ENCODE data around the gene HBE1. TPM values are rescaled to one million over a fixed set of nuclear protein-coding genes. Genes with fewer than 3 reads are reported as not detected.
"Not testable (repeated sequence)": the region's sequence is repeated elsewhere in the genome, so short reads cannot be mapped to it uniquely, and the experiment has no call there.

The HBE1 gene
- not detected in 2 replicates for total RNA-seq

DNA sequence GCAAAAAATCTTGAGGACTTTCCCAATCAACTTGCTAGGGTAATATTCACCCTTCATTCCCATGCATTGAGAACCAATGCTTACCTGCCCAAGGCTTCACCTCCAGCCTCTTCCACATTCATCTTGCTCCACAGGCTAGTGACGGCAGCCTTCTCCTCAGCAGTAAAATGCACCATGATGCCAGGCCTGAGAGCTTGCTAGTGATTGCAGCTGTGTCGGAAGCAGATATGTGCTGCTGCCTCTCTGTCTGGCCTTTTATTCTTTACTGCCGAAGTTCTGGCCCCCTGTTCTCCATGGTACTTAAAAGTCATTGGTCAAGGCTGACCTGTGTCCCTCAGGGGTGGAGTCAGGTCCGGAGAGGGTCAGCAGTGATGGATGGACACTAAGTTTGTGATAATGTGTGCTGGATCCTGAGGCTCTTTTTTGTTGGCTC, at the start of gene HBE1:
Gene HBE1, minus strand, starts transcription at position 231 of the 433 bp plus-strand sequence. Its CDS starts 55 bp downstream, at position 176.
- Histone ChIP-seq H3K79me2 (ENCODE audit: insufficient read depth, low read length) (no peaks in the 10 kb centered on the region), H4K20me1 (ENCODE audit: insufficient read depth, low read length) (no peaks in the 10 kb centered on the region), H3K4me1 (ENCODE audit: insufficient read depth, low read length) (no peaks in the 10 kb centered on the region), H3K4me3 (ENCODE audit: insufficient read depth, low read length) (no peak within 1 kb of the TSS), H3K36me3 (ENCODE audit: insufficient read depth, low read length) (no peaks in the 10 kb centered on the region), H3K4me2 (ENCODE audit: insufficient read depth, low read length) (no peak within 1 kb of the TSS), H3K27ac (ENCODE audit: low read depth, low read length) (no peak within 1 kb of the TSS), H3K9me3 (ENCODE audit: low read depth, low read length) (no peaks in the 10 kb centered on the region), H2AFZ (ENCODE audit: low read length) (peak within 1 kb of the TSS; percentile 6), H3K27me3 (ENCODE audit: insufficient read depth, low read length) (no peaks in the 10 kb centered on the region)
- no peak for DNase-seq (ENCODE audit: insufficient read length, low spot score, missing footprints)
- TF ChIP-seq, protein P1, sequence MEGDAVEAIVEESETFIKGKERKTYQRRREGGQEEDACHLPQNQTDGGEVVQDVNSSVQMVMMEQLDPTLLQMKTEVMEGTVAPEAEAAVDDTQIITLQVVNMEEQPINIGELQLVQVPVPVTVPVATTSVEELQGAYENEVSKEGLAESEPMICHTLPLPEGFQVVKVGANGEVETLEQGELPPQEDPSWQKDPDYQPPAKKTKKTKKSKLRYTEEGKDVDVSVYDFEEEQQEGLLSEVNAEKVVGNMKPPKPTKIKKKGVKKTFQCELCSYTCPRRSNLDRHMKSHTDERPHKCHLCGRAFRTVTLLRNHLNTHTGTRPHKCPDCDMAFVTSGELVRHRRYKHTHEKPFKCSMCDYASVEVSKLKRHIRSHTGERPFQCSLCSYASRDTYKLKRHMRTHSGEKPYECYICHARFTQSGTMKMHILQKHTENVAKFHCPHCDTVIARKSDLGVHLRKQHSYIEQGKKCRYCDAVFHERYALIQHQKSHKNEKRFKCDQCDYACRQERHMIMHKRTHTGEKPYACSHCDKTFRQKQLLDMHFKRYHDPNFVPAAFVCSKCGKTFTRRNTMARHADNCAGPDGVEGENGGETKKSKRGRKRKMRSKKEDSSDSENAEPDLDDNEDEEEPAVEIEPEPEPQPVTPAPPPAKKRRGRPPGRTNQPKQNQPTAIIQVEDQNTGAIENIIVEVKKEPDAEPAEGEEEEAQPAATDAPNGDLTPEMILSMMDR (IDR thresholded peaks at IDR 0.05; ENCODE audit: extremely low read depth, low read depth, low read length): no peak

DNA sequence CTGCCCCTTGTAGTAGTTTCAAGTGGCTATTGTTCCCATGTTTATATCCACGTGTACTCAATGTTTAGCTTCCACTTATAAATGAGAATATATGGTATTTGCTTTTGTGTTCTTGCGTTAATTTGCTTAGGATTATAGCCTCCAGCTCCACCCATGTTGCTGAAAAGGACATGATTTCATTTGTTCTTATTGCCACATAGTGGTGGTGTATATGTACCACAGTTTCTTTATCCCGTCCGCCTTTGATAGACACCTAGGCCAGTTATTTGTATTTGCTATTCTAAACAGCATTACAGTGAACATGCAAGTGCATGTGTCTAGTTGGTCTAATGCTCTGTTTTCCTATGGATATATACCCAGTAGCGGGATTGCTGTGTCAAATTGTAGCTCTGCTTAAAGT, 47.5 kb upstream of the HBE1 start:
- Histone ChIP-seq H3K4me3 (ENCODE audit: insufficient read depth, low read length) (no peak overlapping the region), H3K9me3 (ENCODE audit: low read depth, low read length) (no peaks in the 10 kb centered on the region), H3K27me3 (ENCODE audit: insufficient read depth, low read length) (no peaks in the 10 kb centered on the region), H2AFZ (ENCODE audit: low read length) (no peak overlapping the region), H3K36me3 (ENCODE audit: insufficient read depth, low read length) (no peaks in the 10 kb centered on the region), H3K27ac (ENCODE audit: low read depth, low read length) (no peak overlapping the region), H3K4me2 (ENCODE audit: insufficient read depth, low read length) (no peak overlapping the region), H3K79me2 (ENCODE audit: insufficient read depth, low read length) (no peaks in the 10 kb centered on the region), H3K4me1 (ENCODE audit: insufficient read depth, low read length) (no peaks in the 10 kb centered on the region), H4K20me1 (ENCODE audit: insufficient read depth, low read length) (no peaks in the 10 kb centered on the region)
- TF ChIP-seq, protein P1 (IDR thresholded peaks at IDR 0.05; ENCODE audit: extremely low read depth, low read depth, low read length): peak; percentile 12
- DNase-seq (ENCODE audit: insufficient read length, low spot score, missing footprints): no peak

DNA sequence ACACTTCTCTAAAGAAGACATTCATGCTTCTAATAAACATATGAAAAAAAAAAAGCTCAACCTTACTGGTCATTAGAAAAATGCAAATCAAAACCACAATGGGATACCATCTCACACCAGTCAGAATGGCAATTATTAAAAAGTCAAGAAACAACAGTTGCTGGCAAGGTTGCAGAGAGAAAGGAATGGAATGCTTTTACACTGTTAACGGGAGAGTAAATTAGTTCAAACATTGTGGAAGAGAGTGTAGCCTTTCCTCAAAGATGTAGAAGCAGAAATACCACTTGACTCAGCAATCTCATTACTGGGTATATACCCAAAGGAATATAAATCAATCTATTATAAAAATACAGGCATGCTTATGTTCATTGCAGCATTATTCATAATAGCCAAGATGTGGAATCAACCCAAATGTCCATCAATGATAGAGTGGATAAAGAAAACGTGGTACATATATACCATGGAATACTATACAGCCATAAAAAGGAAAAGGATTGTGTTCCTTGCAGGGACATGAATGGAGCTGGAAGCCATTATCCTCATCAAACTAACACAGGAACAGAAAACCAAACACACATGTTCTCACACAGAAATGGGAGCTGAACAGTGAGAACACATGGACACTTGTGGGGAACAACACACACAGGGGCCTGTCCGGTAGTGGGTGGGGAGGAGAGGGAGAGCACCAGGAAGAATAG, 43.7 kb upstream of the HBE1 start:
- H3K9me3 ChIP-seq (ENCODE audit: low read depth, low read length); H3K27ac ChIP-seq (ENCODE audit: low read depth, low read length); H3K79me2 ChIP-seq (ENCODE audit: insufficient read depth, low read length); H3K4me3 ChIP-seq (ENCODE audit: insufficient read depth, low read length); H2AFZ ChIP-seq (ENCODE audit: low read length); H3K36me3 ChIP-seq (ENCODE audit: insufficient read depth, low read length); H3K27me3 ChIP-seq (ENCODE audit: insufficient read depth, low read length); H4K20me1 ChIP-seq (ENCODE audit: insufficient read depth, low read length); H3K4me1 ChIP-seq (ENCODE audit: insufficient read depth, low read length); H3K4me2 ChIP-seq (ENCODE audit: insufficient read depth, low read length); DNase-seq (ENCODE audit: insufficient read length, low spot score, missing footprints): not testable (repeated sequence)

DNA sequence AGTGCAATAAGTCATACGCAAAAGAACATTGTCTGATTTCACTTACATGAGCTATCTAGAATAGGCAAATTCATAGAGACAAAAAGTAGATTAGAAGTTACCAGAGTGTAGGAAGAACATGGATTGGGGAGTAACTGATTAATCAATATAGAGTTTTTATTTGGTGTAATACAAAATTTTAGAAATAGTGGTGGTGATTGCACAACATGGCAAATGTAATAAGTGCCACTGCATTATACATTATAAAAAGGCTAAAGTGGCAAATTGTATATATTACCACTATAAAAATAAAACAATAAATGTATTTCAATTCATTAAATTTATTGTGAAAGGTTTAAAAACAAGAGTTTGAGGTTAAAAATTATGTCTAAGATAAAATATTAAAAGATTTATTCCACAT, 40.7 kb upstream of the HBE1 start:
- Histone ChIP-seq H3K36me3 (ENCODE audit: insufficient read depth, low read length) (no peaks in the 10 kb centered on the region), H4K20me1 (ENCODE audit: insufficient read depth, low read length) (no peaks in the 10 kb centered on the region), H3K4me2 (ENCODE audit: insufficient read depth, low read length) (no peak overlapping the region), H3K27me3 (ENCODE audit: insufficient read depth, low read length) (no peaks in the 10 kb centered on the region), H3K9me3 (ENCODE audit: low read depth, low read length) (no peaks in the 10 kb centered on the region), H3K4me3 (ENCODE audit: insufficient read depth, low read length) (no peak overlapping the region), H3K4me1 (ENCODE audit: insufficient read depth, low read length) (no peaks in the 10 kb centered on the region), H3K79me2 (ENCODE audit: insufficient read depth, low read length) (no peaks in the 10 kb centered on the region), H3K27ac (ENCODE audit: low read depth, low read length) (no peak overlapping the region), H2AFZ (ENCODE audit: low read length) (no peak overlapping the region)
- TF ChIP-seq, protein P1 (IDR thresholded peaks at IDR 0.05; ENCODE audit: extremely low read depth, low read depth, low read length): no peak
- no peak for DNase-seq (ENCODE audit: insufficient read length, low spot score, missing footprints)
